Heart right ventricle (tissue), 16 donors: Measurements from ENCODE around the gene CRB2. TPM values are rescaled to one million over a fixed set of nuclear protein-coding genes. Genes with fewer than 3 reads are reported as not detected.

Experiments
- ATAC-seq, 8 donors: fragments of 200-7000 bp; cut with Tn5 transposase; one replicate each; pipeline ENCODE4 v1.9.1; 2020; ENCODE audit warnings: mild to moderate bottlenecking in 8 of 8, moderate library complexity in 8 of 8, moderate number of reproducible peaks in 1 of 8
- DNase-seq, 2 donors: peaks; one replicate each; pipeline ENCODE4 v3.0.0-alpha.2; 2020
- H3K27ac ChIP-seq, 10 donors: fragments of 200-600 bp; sonication (generic) in 2 of 10; one replicate each; pipeline versions ENCODE4 v1.5.0 to v1.8.0; 2020 to 2022; ENCODE audit warnings: mild to moderate bottlenecking in 3 of 10
- H3K27me3 ChIP-seq, 7 donors: fragments of 200-600 bp; one replicate each; pipeline ENCODE4 v1.8.0; 2021 to 2022; ENCODE audit warnings: mild to moderate bottlenecking in 2 of 7
- H3K36me3 ChIP-seq, 9 donors: fragments of 200-600 bp; sonication (generic) in 1 of 9; one replicate each; pipeline versions ENCODE4 v1.5.0 to v1.8.0; 2020 to 2022; ENCODE audit warnings: mild to moderate bottlenecking in 2 of 9
- H3K4me1 ChIP-seq, 9 donors: fragments of 200-600 bp; sonication (generic) in 1 of 9; one replicate each; pipeline versions ENCODE4 v1.5.0 to v1.8.0; 2020 to 2022; ENCODE audit warnings: mild to moderate bottlenecking in 4 of 9
- H3K4me3 ChIP-seq, 10 donors: fragments of 200-600 bp; sonication (generic) in 2 of 10; one replicate each; pipeline versions ENCODE4 v1.5.0 to v1.8.0; 2020 to 2022; ENCODE audit warnings: mild to moderate bottlenecking in 7 of 10, moderate library complexity in 2 of 10
- H3K9me3 ChIP-seq, 11 donors: fragments of 200-600 bp in 10 of 11; sonication (generic) in 2 of 11; one replicate each; pipeline versions ENCODE4 v1.5.0 to v1.8.0; 2013 to 2022; ENCODE audit warnings: mild to moderate bottlenecking in 2 of 11, control low read depth in 1 of 11, moderate library complexity in 1 of 11
- WGBS, 2 donors: extraction: QIAGEN DNeasy Blood & Tissue Kit; methylation state at CpG; one replicate each; pipeline ENCODE4 v1.1.7; 2013; ENCODE audit warnings: inconsistent platforms in 1 of 2; 5-methylcytosine and 5-hydroxymethylcytosine counted together
- intact Hi-C, 10 donors: fragments of 100-400 bp; cut with DNase I; formaldehyde crosslinking; loops; one replicate each; pipeline versions ENCODE4 v1.11.1 to v1.14.2; 2022
- polyA plus RNA-seq, 2 donors: library from polyadenylated mRNA; stranded (reverse); fragments of 200-250 nt; gene quantifications; one replicate each; pipeline ENCODE4 v1.2.3, GENCODE V29; 2013
- total RNA-seq, 10 donors: library from RNA; stranded (reverse); fragmentation: NEBNext Ultra II Directional in 3 of 10; extraction: Animal tissue kit (Norgen Biotek cat#: 25700) in 3 of 10; gene quantifications; one replicate each; pipeline versions ENCODE4 v1.2.1 to v1.2.4, GENCODE V29; 2021 to 2023
- TF ChIP-seq, protein P1 (sequence below), 9 donors: fragments of 200-600 bp; sonication (generic) in 2 of 9; IDR thresholded peaks; one replicate each; pipeline versions ENCODE4 v1.5.0 to v1.8.0; 2021 to 2022; ENCODE audit warnings: antibody characterized with exemption in 9 of 9, mild to moderate bottlenecking in 5 of 9, moderate library complexity in 1 of 9
- donor health status: Arrhythmogenic right ventricular cardiomyopathy.
- donor health status: ischemic (EF 13 %, LVEDD 7.1; RV severe dilation, severe dysfunction).
- donor health status: healthy with polysubstance abuse.
- donor health status: DM: no; HTN: yes; CAD: no.
- donor health status: DM: no; HTN: no; CAD: no.
- donor health status: ischemic (EF 25% LVEDD 6.9; RV normal size, moderate dysfunction).
- donor health status: ischemic (EF 25% LVEDD 5.7; RV mildly dilated, moderate dysfunction).
- donor health status: healthy.
- donor health status: DM: yes; HTN: yes; CAD: no.
- donor health status: Ischemic cardiomyopathy.
- donor health status: ischemic (EF 35%, LVEDD 5.7; RV mildly dilated, moderate dysfunction).
- donor health status: nonischemic (EF 11% LVEDD 7.7; RV severe dilation, severe dysfunction).
- donor health status: DM: yes; HTN: yes; CAD: no.
- donor health status: PGD.
- donor health status: ischemic (EF 29% LVEDD 5.4; RV normal size, mild dysfunction).
- donor health status: nonischemic (EF 23%, LVEDD 6.1; RV moderate dilation, normal function).

The CRB2 gene
- total and polyA plus RNA-seq, 12 donors, result 0.01 to 0.24 (median 0.09) TPM; not detected in 9

DNA sequence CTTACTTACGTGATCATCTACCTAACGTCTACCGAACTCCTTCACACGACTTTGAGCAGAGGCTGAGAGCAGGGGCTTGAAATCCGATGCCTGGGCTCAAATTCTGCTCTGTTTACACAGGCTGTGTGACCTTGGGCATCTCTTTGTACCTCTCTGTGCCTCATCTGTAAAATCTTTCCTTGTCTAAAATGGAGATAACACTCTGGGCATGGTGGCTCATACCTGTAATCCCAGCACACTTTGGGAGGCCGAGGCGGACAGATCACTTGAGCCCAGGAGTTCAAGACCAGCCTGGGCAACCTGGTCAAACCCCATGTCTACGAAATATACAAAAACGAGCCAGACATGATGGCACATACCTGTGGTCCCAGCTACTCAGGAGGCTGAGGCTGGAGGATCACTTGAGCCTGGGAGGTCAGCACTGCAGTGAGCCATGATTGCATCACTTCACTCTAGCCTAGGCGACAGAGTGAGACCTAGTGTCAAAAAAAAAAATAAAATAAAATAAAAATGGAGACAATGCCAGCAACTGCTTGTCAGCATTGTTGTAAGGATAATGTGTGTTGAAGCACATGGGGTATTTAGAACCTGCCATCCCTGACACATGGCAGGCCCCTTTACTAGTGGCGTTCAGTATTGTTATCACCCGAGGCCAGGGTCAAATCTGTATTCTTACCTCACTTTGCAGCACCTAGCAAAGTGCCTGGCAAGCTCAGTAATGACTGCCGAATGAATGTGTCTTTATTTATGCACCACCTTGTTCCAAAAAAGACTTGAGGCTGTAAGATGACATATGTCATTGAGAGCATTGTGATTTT is 32.6 kb upstream of the CRB2 start:
- peak overlapping the region in 8 of 10 donors; percentile 13 to 52 (median 42) for H3K27ac ChIP-seq
- no peak overlapping the region for H3K4me3 ChIP-seq
- 62 to 63% methylated on average over 13 of the region's 13 CpGs for whole genome bisulfite sequencing, 2 donors
- H3K4me1 ChIP-seq, result peaks cover 0 to 23% (median 11%) of the 10 kb centered on the region in 9 donors
- ATAC-seq (peak in 6 of 8 donors; percentile 25 to 69 (median 36)), DNase-seq (no peak)
- no peaks in the 10 kb centered on the region for H3K27me3 ChIP-seq
- intact Hi-C loops, result no loop called here
- no peaks in the 10 kb centered on the region for H3K9me3 ChIP-seq
- H3K36me3 ChIP-seq, result no peaks in the 10 kb centered on the region
- TF ChIP-seq, protein P1, sequence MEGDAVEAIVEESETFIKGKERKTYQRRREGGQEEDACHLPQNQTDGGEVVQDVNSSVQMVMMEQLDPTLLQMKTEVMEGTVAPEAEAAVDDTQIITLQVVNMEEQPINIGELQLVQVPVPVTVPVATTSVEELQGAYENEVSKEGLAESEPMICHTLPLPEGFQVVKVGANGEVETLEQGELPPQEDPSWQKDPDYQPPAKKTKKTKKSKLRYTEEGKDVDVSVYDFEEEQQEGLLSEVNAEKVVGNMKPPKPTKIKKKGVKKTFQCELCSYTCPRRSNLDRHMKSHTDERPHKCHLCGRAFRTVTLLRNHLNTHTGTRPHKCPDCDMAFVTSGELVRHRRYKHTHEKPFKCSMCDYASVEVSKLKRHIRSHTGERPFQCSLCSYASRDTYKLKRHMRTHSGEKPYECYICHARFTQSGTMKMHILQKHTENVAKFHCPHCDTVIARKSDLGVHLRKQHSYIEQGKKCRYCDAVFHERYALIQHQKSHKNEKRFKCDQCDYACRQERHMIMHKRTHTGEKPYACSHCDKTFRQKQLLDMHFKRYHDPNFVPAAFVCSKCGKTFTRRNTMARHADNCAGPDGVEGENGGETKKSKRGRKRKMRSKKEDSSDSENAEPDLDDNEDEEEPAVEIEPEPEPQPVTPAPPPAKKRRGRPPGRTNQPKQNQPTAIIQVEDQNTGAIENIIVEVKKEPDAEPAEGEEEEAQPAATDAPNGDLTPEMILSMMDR (IDR thresholded peaks at IDR 0.05), result no peak

DNA sequence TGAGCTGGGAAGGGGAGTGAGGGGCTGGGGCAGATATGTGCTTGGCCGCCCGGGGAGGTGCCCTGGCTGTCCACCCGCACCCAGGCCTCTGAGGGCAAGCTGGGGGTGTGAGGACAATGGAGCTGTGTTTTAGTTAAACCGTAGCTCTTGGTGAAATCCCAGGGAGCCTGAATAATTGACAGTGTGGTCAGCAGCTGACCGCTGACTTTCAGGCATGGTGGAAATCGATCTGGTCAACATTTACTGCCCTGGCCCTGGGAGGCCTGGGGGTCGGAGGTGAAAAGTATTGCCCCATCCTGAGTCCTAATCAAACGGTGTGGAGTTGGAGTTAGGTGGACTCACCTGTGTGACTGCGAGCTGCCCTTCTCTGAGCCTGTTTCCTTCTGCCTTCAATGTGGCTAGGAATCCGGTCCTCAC is 31.2 kb upstream of the CRB2 start:
- H3K4me1 ChIP-seq, result peaks cover 0 to 21% (median 8%) of the 10 kb centered on the region in 9 donors
- no peaks in the 10 kb centered on the region for H3K36me3 ChIP-seq
- TF ChIP-seq, protein P1 (IDR thresholded peaks at IDR 0.05), result no peak
- ATAC-seq (no peak), DNase-seq (no peak)
- WGBS, 2 donors, result 76 to 80% methylated on average over 10 of the region's 10 CpGs
- no peak overlapping the region for H3K27ac ChIP-seq
- H3K27me3 ChIP-seq, result no peaks in the 10 kb centered on the region
- H3K4me3 ChIP-seq, result no peak overlapping the region
- H3K9me3 ChIP-seq, result no peaks in the 10 kb centered on the region
- intact Hi-C loops, result no loop called here

DNA sequence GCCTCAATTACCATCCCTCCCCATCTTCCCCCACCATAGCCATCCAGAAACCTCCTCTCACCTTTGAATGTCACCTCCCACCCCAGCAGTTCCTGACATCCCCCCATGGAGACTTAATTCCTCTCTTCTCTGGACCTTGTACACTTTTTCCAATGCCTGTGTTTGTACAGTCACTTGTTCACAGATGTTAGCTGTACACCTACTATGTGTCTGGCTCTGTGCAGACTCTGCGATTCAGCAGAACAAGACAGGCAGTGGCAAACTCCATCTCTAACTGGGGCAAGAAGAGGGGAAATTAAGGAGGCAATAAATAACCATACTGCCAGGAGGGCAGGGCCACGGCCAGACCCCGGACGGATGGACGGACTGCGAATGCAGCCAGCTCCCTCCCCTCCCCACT is 29.8 kb upstream of the CRB2 start:
- intact Hi-C loops, result no loop called here
- H3K27ac ChIP-seq, result no peak overlapping the region
- no peak for DNase-seq
- no peak overlapping the region for H3K4me3 ChIP-seq
- peaks cover 0 to 21% (median 8%) of the 10 kb centered on the region in 9 donors for H3K4me1 ChIP-seq
- H3K36me3 ChIP-seq, result no peaks in the 10 kb centered on the region
- TF ChIP-seq, protein P1 (IDR thresholded peaks at IDR 0.05), result no peak
- H3K9me3 ChIP-seq, result no peaks in the 10 kb centered on the region
- H3K27me3 ChIP-seq, result no peaks in the 10 kb centered on the region
- ATAC-seq, result no peak
- WGBS, 2 donors, result 67 to 81% methylated on average over 6 of the region's 6 CpGs

DNA sequence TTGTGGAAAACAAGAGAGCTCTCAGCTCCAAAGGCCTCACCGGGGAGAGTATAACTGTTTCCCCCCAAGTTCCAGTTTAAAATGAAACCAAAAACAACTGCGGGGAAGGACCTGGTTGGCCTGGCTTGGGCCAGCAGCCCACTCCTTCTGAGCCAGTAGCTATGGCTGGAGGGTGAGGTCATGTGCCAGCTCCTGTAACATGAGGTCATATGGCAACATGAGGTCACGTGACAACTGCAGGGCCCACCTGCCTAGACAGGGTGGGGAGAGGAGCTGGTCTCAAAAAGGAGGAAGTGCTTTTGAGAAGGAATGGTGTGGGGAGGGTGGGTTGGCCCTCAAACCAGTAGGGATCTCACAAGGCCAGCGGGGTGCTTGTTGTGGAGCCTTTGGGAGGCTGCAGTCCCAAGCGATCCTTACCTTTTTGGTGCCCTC is 29.3 kb upstream of the CRB2 start:
- TF ChIP-seq, protein P1 (IDR thresholded peaks at IDR 0.05), result no peak
- H3K4me3 ChIP-seq, result no peak overlapping the region
- peaks cover 0 to 21% (median 8%) of the 10 kb centered on the region in 9 donors for H3K4me1 ChIP-seq
- intact Hi-C loops, result no loop called here
- H3K27ac ChIP-seq, result no peak overlapping the region
- ATAC-seq (no peak), DNase-seq (no peak)
- H3K36me3 ChIP-seq, result no peaks in the 10 kb centered on the region
- H3K27me3 ChIP-seq, result no peaks in the 10 kb centered on the region
- WGBS, 2 donors, result 74 to 78% methylated on average over 5 of the region's 5 CpGs
- no peaks in the 10 kb centered on the region for H3K9me3 ChIP-seq
